Uterine smooth muscle cell (primary cell): ENCODE data around the gene ANGPTL4. TPM values are rescaled to one million over a fixed set of nuclear protein-coding genes. Genes with fewer than 3 reads are reported as not detected.

ENCODE experiments used
- total RNA-seq: library from RNA; depleted of rRNA; stranded (reverse); fragments of >200 nt; gene quantifications from 2 replicates; pipeline ENCODE4 v1.2.3, GENCODE V29; 2014

Gene ANGPTL4, protein sequence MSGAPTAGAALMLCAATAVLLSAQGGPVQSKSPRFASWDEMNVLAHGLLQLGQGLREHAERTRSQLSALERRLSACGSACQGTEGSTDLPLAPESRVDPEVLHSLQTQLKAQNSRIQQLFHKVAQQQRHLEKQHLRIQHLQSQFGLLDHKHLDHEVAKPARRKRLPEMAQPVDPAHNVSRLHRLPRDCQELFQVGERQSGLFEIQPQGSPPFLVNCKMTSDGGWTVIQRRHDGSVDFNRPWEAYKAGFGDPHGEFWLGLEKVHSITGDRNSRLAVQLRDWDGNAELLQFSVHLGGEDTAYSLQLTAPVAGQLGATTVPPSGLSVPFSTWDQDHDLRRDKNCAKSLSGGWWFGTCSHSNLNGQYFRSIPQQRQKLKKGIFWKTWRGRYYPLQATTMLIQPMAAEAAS
- total RNA-seq, result 1.9 and 2.4 TPM in 2 replicates

DNA sequence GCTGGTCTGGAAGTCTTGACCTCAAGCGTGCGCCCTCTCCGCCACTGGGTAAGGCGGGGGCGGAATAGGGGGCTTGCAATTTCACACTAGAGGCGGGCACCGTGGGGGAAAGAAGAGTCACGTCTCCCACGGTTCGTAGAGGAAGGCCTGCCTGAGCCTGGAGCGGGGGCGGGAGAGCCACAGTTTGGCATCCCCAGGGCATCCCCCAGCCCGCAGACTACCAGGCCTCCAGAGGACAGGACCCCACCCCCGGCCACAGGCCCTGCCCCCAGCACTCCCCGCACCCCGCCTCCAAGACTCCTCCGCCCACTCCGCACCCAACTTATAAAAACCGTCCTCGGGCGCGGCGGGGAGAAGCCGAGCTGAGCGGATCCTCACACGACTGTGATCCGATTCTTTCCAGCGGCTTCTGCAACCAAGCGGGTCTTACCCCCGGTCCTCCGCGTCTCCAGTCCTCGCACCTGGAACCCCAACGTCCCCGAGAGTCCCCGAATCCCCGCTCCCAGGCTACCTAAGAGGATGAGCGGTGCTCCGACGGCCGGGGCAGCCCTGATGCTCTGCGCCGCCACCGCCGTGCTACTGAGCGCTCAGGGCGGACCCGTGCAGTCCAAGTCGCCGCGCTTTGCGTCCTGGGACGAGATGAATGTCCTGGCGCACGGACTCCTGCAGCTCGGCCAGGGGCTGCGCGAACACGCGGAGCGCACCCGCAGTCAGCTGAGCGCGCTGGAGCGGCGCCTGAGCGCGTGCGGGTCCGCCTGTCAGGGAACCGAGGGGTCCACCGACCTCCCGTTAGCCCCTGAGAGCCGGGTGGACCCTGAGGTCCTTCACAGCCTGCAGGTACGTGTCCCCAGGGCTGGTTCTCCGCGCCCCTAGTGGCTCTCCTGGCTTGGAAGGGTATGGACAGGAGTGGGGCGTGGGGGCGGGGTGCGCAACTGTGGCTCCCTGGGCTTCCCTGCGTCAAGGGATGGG, at the start of gene ANGPTL4:
Gene ANGPTL4 (plus strand): TSS at position 353 of the 969 bp plus-strand sequence. CDS start 167 bp downstream, at position 520.

DNA sequence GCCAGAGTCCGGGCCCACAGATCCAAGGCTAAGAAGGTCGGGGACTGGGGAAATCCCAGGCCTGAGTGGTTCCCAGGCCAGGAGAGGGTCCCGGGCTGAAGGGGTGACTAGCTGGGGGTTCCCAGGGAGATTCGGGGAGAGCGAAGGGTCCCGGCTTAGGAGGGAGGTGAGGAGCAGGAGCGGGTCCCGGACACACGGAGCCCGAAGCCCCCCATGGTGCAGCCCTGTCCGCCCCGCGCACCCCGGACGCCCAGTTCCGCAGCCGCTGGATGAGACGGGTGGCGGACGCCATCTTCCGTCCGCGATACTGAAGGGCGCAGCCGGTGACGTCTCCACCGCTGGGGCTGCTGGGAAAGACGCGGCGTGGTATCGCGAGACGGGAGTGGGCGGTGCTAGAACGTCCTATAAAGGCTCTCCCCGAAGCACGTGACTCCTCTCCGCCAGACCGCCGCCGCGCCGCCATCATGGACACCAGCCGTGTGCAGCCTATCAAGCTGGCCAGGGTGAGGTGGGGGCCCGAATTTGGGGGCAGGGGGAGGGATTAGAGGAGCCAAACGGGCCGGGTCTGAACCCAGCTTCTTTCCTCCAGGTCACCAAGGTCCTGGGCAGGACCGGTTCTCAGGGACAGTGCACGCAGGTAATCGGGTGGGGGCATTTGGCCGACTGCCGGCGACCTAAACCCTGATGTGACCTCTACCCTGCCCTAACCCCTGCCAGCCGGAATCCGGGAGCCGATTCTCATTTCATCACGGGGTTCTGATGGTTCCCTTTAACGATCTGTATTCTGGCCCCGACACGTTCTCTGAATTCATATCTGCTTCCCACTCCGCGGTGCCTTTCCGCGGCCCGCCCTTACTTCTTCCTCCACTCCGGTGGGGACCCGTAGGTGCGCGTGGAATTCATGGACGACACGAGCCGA, 42.6 kb upstream of the ANGPTL4 start, which contains the start of the genes NDUFA7 and RPS28:
Gene NDUFA7 (minus strand): TSS at position 309 of the 919 bp plus-strand sequence. CDS start 17 bp downstream, at position 292.
Gene RPS28 (plus strand): TSS at position 430 of the 919 bp plus-strand sequence. CDS start 35 bp downstream, at position 465.

DNA sequence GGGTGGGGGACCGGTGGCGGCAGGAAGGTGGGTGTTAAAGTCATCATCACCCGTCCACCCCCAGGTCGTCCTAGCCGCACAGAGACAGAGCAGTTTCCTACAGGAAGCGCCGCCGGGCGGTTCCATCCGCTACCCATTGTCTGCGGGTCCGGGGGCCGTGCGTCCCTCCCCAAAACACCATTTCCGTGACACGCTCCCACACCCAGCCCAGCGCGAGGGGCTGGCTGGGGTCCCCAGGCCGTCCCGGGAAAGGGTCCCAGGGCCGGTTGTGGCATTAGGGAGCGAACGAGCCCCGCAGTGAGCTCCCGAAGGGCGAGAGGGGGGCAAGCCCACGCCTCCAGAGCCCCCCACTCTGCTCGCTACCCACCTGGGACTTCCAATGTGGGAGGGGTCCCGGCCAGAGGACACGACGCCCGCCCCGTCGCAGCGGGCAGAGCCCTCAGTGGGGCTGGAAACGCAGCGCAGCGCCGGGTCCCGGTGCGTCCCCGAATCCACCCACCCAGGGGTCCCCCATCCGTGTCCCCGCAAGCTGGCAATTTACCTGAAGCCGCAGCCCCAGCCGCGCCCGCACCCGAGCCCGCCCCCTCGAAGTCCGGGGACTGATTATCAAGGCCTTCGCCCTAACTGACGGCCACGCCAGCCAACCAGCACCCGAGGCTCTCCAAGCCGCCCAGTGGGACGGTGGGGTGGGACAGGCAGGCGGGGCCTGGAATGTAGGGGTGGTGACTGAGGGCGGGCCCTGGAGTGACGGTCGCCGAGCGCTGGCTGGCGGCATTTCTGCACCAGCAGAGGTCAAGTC, 21.1 kb upstream of the ANGPTL4 start, which contains the start of gene KANK3:
Gene KANK3 (minus strand): TSS at position 579 of the 799 bp plus-strand sequence. CDS start 5,434 bp downstream, outside the sequence.

DNA sequence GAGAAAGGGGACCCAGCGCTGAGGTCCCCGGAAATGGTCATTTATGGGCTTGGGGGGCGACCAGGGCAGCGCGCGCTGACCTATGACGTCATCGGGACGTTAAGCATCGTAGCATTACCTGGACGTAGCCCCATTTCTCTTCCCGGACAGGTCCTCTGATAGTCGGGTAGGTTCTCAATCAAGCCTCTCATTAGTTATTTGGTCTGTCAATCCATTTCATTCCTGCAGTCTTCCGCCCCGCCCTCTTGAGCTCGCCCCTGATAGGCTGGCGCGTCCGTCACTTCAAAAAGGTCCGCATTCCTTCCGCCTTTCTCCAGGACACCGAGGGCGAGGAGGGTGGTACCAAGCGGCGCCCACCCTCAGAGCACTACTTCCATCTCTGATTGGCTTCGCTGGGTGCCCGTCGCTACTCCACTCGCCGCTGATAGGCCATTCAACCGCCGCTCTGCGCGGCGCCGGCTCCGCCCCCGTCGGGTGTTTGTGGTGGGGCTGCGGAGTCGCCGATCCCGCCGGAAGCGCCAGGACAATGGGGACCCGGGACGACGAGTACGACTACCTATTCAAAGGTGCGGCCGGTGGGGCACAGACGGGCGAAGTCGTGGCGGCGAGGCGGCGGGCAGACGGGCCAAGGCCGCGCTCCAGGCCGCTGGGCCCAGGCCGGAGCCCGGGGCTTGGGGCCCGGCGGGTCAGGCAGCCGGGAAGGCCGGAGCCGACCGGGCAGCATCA, 26.1 kb downstream of the ANGPTL4 start, which contains the start of gene RAB11B:
Gene RAB11B (plus strand): TSS at position 470 of the 726 bp plus-strand sequence. CDS start 57 bp downstream, at position 527.

DNA sequence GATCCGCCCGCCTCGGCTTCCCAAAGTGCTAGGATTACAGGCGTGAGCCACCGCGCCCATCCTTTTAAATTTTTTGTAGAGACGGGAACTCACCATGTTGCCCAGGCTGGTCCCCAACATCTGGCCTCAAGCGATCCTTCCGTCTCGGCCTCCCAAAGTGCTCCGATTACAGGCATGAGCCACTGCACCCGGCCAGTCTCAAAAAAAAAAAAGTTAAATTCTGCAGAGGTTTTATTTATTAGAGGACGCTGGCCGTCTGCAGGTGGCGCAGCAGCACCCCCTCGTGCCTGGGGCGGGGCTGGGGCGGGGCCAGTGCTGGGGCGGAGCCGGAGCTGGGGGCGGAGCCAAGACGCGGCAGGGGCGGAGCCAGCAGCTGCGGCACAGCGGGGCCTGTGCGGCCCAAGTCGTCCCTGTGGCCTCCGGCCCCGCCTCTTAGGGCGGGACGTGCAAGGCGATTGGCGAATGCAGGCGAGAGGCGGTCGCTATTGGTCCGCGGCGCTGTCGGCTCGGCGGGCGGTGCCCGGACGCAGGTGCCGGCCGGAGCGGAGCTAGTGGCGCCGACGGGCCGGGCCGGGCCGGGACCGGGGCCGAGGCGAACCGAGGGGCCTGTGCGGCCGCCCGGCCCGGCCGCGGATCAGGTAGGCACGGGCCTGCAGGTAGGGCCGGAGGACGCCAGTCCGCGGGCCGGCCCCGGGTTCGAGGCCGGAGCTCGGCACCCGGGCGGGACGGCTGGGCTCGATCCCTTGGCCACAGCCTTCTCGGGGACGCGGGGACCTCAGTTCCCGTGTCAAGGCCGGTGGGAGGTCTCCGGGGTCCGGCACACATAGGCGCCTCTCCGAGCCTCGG, 49.1 kb downstream of the ANGPTL4 start, which contains the start of gene MARCHF2:
Gene MARCHF2 (plus strand): TSS at position 523 of the 846 bp plus-strand sequence. CDS start 8,536 bp downstream, outside the sequence.

Other genes with a start within 250 kb of the ANGPTL4 start
- gene FBN3, start 214.6 kb upstream of the ANGPTL4 start, total RNA-seq, result not detected in 2 replicates
- 8.5 and 24.4 TPM in 2 replicates for gene CERS4, start 154.8 kb upstream of the ANGPTL4 start, total RNA-seq
- gene CD320, start 55.8 kb upstream of the ANGPTL4 start, total RNA-seq, result 32.3 and 33.1 TPM in 2 replicates
- gene NDUFA7, start 42.8 kb upstream of the ANGPTL4 start, total RNA-seq, result 12.5 and 15.1 TPM in 2 replicates
- 175 and 215 TPM in 2 replicates for gene RPS28, start 42.7 kb upstream of the ANGPTL4 start, total RNA-seq
- 0.25 and 0.33 TPM in 2 replicates for gene KANK3, start 20.9 kb upstream of the ANGPTL4 start, total RNA-seq
- 31.9 and 35.2 TPM in 2 replicates for gene RAB11B, start 26.2 kb downstream of the ANGPTL4 start, total RNA-seq
- gene MARCHF2, start 49.1 kb downstream of the ANGPTL4 start, total RNA-seq, result 43.7 and 89.2 TPM in 2 replicates
- gene HNRNPM, start 80.8 kb downstream of the ANGPTL4 start, total RNA-seq, result 68.5 and 123 TPM in 2 replicates
- not detected in 2 replicates for gene PRAM1, start 138.5 kb downstream of the ANGPTL4 start, total RNA-seq
- 4.0 and 5.2 TPM in 2 replicates for gene ZNF414, start 150.0 kb downstream of the ANGPTL4 start, total RNA-seq
- 0.12 and 0.22 TPM in 2 replicates for gene MYO1F, start 213.3 kb downstream of the ANGPTL4 start, total RNA-seq
- 5.2 and 14.6 TPM in 2 replicates for gene ADAMTS10, start 246.6 kb downstream of the ANGPTL4 start, total RNA-seq